Measurements from ENCODE around the gene ESRRA. TPM values are rescaled to one million over a fixed set of nuclear protein-coding genes. Genes with fewer than 3 reads are reported as not detected.
A peak's percentile ranks its signal among the peaks of the same experiment; 100 is the strongest.
"Not testable (repeated sequence)": the region's sequence is repeated elsewhere in the genome, so short reads cannot be mapped to it uniquely, and the experiment has no call there.

The ESRRA gene
- total and polyA plus RNA-seq, 2 experiments from 2014 or later, result 17.2 to 38.6 TPM

DNA sequence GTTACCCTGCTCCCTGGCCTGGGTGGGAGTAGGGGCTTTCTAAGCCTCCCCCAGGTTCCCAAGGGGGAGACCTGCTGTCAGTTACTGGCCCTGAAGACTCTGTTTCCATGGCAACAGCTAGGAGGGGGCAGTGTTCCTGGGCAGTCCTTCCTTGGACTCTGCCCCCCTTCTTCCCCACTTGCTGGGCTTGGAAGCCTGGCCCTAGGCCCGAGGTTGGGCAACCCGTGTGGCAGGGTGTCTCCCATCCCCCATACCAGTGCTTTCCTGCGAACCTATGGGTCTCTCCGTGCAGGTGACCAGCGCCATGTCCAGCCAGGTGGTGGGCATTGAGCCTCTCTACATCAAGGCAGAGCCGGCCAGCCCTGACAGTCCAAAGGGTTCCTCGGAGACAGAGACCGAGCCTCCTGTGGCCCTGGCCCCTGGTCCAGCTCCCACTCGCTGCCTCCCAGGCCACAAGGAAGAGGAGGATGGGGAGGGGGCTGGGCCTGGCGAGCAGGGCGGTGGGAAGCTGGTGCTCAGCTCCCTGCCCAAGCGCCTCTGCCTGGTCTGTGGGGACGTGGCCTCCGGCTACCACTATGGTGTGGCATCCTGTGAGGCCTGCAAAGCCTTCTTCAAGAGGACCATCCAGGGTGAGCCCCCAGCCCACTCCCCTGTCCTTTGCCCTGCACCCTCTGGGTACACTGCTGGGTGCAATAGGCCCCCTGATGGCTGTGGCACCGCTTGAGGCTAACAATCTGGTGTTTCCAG lies 1.7 kb downstream of the ESRRA start:
- H3K9me2 ChIP-seq (ENCODE audit: insufficient read depth), result no peaks in the 10 kb centered on the region
- no peak overlapping the region for H3K27ac ChIP-seq
- peaks cover 6% of the 10 kb centered on the region; the same call in 1 of the 2 replicates for H3K4me1 ChIP-seq (ENCODE audit: insufficient read depth)
- peak overlapping the region; percentile 79; the same call in 1 of the 2 replicates for H3K9ac ChIP-seq
- no peak overlapping the region for H2AFZ ChIP-seq
- no peak for TF ChIP-seq EZH2phosphoT487 (IDR thresholded peaks at IDR 0.05; ENCODE audit: insufficient read depth, low read depth)
- TF ChIP-seq EZH2 (IDR thresholded peaks at IDR 0.05; ENCODE audit: insufficient read depth, poor library complexity, severe bottlenecking), result no peak
- peak overlapping the region; percentile 87 for H3K4me3 ChIP-seq
- peak overlapping the region; percentile 75 for H3K4me2 ChIP-seq (ENCODE audit: unreplicated experiment)
- no peaks in the 10 kb centered on the region for H3K27me3 ChIP-seq (replicated peaks; ENCODE audit: insufficient read depth)
- no peaks in the 10 kb centered on the region for H3K9me3 ChIP-seq (ENCODE audit: low read depth)
- no peaks in the 10 kb centered on the region for H3K36me3 ChIP-seq (ENCODE audit: low read depth)
- no peaks in the 10 kb centered on the region for H4K20me1 ChIP-seq (ENCODE audit: insufficient read depth)
- 0 out of 2 replicates have a peak, but pooled peaks cover 11% of the 10 kb centered on the region for H3F3A ChIP-seq (ENCODE audit: insufficient read depth)
- H3K79me2 ChIP-seq (ENCODE audit: insufficient read depth), result peaks cover 36% of the 10 kb centered on the region; the same call in 1 of the 2 replicates
- in situ Hi-C loops (cut with MboI), result no loop called here
- DNase-seq, result peak; percentile 38
- 82% methylated on average over 15 of the region's 15 CpGs for WGBS, 2 experiments (ENCODE audit: low coverage in 1 of 2, low lambda C conversion rate in 2 of 2, missing lambda C conversion rate in 2 of 2)

- H3K4me3 ChIP-seq; H3K9me2 ChIP-seq (ENCODE audit: insufficient read depth); H4K20me1 ChIP-seq (ENCODE audit: insufficient read depth); H2AFZ ChIP-seq; in situ Hi-C loops (cut with MboI); H3K27ac ChIP-seq; H3K9me3 ChIP-seq (ENCODE audit: low read depth); H3K9ac ChIP-seq; H3K4me1 ChIP-seq (ENCODE audit: insufficient read depth); H3K27me3 ChIP-seq (replicated peaks; ENCODE audit: insufficient read depth); H3K36me3 ChIP-seq (ENCODE audit: low read depth); H3K4me2 ChIP-seq (ENCODE audit: unreplicated experiment); DNase-seq: not testable (repeated sequence)
- peaks cover 43% of the 10 kb centered on the region for H3K79me2 ChIP-seq (ENCODE audit: insufficient read depth)
- 90 to 98% methylated on average over 5 of the region's 5 CpGs for WGBS, 2 experiments (ENCODE audit: low coverage in 1 of 2, low lambda C conversion rate in 2 of 2, missing lambda C conversion rate in 2 of 2)
- H3F3A ChIP-seq (ENCODE audit: insufficient read depth), result peaks cover 14% of the 10 kb centered on the region
Observed at GRCh38 chr11:64307795-64308194, 2.5 kb downstream of the ESRRA start.

- Histone ChIP-seq H3K9me2 (ENCODE audit: insufficient read depth) (no peaks in the 10 kb centered on the region), H3K79me2 (ENCODE audit: insufficient read depth) (peaks cover 66% of the 10 kb centered on the region), H3K4me2 (ENCODE audit: unreplicated experiment) (peak overlapping the region; percentile 52), H3K36me3 (ENCODE audit: low read depth) (no peaks in the 10 kb centered on the region), H3K4me3 (peak overlapping the region; percentile 58; the same call in 1 of the 2 replicates), H2AFZ (peak overlapping the region; percentile 71), H3K27ac (peak overlapping the region; percentile 57), H3K4me1 (ENCODE audit: insufficient read depth) (peaks cover 14% of the 10 kb centered on the region; the same call in 1 of the 2 replicates), H4K20me1 (ENCODE audit: insufficient read depth) (no peaks in the 10 kb centered on the region), H3K9ac (peak overlapping the region; percentile 76), H3K27me3 (replicated peaks; ENCODE audit: insufficient read depth) (no peaks in the 10 kb centered on the region), H3F3A (ENCODE audit: insufficient read depth) (peaks cover 10% of the 10 kb centered on the region), H3K9me3 (ENCODE audit: low read depth) (no peaks in the 10 kb centered on the region)
- 89 to 90% methylated on average over 10 of the region's 10 CpGs for WGBS, 2 experiments (ENCODE audit: low coverage in 1 of 2, low lambda C conversion rate in 2 of 2, missing lambda C conversion rate in 2 of 2)
- no peak for TF ChIP-seq EZH2 (IDR thresholded peaks at IDR 0.05; ENCODE audit: insufficient read depth, poor library complexity, severe bottlenecking)
- TF ChIP-seq EZH2phosphoT487 (IDR thresholded peaks at IDR 0.05; ENCODE audit: insufficient read depth, low read depth), result no peak
- no peak for DNase-seq
- in situ Hi-C loops (cut with MboI), result no loop called here
Observed at GRCh38 chr11:64312947-64313346, 7.6 kb downstream of the ESRRA start.

- H3K79me2 ChIP-seq (ENCODE audit: insufficient read depth), result peaks cover 71% of the 10 kb centered on the region
- no peaks in the 10 kb centered on the region for H4K20me1 ChIP-seq (ENCODE audit: insufficient read depth)
- no peaks in the 10 kb centered on the region for H3K9me2 ChIP-seq (ENCODE audit: insufficient read depth)
- peak overlapping the region; percentile 58 for H3K4me3 ChIP-seq
- H3K9me3 ChIP-seq (ENCODE audit: low read depth), result no peaks in the 10 kb centered on the region
- H3K27me3 ChIP-seq (replicated peaks; ENCODE audit: insufficient read depth), result no peaks in the 10 kb centered on the region
- H3F3A ChIP-seq (ENCODE audit: insufficient read depth), result peaks cover 10% of the 10 kb centered on the region
- in situ Hi-C loops (cut with MboI), result no loop called here
- peak overlapping the region; percentile 52 for H3K4me2 ChIP-seq (ENCODE audit: unreplicated experiment)
- peaks cover 14% of the 10 kb centered on the region; the same call in 1 of the 2 replicates for H3K4me1 ChIP-seq (ENCODE audit: insufficient read depth)
- WGBS, 2 experiments (ENCODE audit: low coverage in 1 of 2, low lambda C conversion rate in 2 of 2, missing lambda C conversion rate in 2 of 2), result 12 to 20% methylated on average over 14 to 15 of the region's 18 CpGs
- H3K27ac ChIP-seq, result peak overlapping the region; percentile 57
- H3K9ac ChIP-seq, result peak overlapping the region; percentile 76
- TF ChIP-seq EZH2phosphoT487 (IDR thresholded peaks at IDR 0.05; ENCODE audit: insufficient read depth, low read depth) (no peak), EZH2 (IDR thresholded peaks at IDR 0.05; ENCODE audit: insufficient read depth, poor library complexity, severe bottlenecking) (no peak)
- peak overlapping the region; percentile 71 for H2AFZ ChIP-seq
- DNase-seq, result peak; percentile 90
- H3K36me3 ChIP-seq (ENCODE audit: low read depth), result no peaks in the 10 kb centered on the region
Observed at GRCh38 chr11:64313491-64314145, 8.3 kb downstream of the ESRRA start.

Data from GM23248 (cell line).